HG03095 (cell line): ENCODE measurements around the gene SPATA1.

ENCODE experiments used
- ATAC-seq: cut with Tn5 transposase; IDR thresholded peaks from one replicate; pipeline ENCODE4 v1.9.1; 2021; ENCODE audit warnings: moderate library complexity; ENCODE audit not compliant: unreplicated experiment

Gene SPATA1, protein sequence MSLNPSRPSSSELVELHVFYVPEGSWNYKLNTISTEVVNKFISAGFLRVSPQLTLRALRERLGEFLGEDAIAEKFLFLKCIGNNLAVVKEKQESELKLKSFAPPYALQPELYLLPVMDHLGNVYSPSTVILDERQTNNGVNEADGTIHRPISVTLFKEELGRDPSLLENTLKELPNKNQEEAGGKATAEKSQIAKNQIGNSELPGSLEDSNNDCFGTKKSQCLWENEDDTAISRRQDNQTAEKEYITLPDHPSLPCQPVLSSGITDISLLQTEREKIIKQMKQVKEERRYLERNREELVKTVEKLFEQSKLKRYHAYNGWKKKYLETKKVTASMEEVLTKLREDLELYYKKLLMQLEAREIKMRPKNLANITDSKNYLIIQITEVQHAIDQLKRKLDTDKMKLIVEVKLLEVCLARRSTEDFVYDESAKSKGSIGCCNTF

DNA sequence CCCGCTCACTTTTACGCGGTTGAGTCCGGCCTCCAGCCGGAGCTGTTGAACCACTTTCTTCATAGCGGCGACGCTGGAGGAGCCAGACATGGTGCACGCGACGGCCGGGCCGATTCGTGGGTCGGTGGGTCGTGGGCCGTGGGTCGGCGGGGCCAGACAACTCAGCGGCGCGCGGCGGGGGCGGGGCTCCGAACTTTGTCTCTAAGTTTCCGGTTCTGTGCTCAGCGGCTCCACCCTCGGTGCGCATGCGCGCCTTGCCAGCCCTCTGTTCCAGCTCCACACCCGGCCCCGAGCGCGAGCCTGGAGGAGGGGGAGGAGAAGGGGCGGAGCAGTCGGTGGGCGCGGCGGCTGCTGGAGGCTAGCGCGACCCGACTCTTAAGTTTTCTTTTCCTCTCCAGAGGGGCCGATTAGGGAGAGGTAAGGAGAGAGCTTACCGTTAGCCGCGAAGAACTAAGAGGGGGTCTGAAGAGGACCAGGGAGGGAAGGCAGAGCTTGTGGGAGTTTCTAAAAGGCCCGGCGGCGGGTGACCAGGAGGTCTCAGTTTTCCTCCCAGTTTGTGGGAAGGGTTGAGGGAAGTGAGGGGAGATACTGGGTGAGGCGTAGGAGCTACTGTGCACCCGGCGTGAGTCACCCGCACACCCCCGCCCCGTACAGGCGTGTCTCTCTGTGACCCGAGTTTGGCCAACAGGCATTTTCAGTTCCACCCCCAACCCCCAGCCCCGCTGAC is at the start of gene SPATA1, which contains the start of gene GNG5:
Gene SPATA1 (plus strand): TSS at position 385 of the 727 bp plus-strand sequence. CDS start 9,974 bp downstream, outside the sequence.
Gene GNG5 (minus strand): TSS at position 580 of the 727 bp plus-strand sequence. CDS start 490 bp downstream, at position 90.
- peak; percentile 79 for ATAC-seq

DNA sequence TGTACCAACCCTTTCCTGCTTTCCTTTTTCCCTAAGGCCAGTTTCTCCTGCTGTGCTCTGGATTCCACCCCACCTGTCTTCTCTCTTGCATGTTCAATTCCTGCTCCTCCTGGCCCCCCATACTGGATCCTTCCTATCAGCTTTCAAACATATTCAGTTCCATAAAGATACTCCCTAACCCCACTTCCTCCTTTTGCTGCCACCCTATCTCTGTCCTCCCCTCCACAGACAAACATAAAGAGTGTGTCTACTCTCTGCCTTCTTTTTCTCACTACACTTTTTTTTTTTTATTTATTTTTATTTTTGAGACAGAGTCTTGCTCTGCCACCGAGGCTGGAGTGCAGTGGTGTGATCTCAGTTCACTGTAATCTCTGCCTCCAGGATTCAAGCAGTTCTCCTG is 44.1 kb upstream of the SPATA1 start:
- ATAC-seq: no peak

DNA sequence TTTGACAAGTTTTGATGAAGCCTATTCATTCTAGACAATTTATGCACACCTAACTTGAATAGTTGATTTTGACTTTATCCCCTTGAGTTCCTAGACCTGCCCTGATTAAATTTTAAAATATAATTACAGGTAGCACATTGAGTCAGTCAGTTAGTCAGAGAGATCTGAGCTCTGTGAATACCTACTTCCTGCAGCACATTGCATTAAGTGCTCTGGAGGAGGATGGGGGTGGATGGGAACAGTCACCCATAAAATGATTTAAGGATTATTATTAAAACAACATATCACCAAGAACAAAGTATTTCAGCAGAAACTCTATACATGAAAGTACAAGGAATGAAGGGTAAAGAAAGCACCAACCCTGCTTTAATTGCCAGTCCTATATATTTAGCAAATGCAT is 38.9 kb upstream of the SPATA1 start:
- ATAC-seq: no peak

DNA sequence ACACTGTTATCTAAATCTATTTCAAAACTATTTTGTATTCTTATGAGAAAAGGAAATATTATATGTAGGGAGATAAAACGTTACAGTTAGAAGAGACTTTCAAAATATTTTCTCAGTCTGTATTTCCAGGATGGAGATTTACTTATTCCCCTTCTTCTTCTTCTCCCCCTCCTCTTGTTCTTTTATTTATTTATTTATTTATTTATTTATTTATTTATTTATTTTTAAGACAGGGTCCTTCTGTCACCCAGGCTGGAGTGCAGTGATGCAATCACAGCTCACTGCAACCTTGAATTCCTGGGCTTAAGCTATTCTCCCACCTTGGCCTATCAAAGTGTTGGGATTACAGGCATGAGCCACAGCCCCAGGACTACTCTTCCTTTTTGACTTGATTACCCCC is 30.0 kb upstream of the SPATA1 start:
- no peak for ATAC-seq

DNA sequence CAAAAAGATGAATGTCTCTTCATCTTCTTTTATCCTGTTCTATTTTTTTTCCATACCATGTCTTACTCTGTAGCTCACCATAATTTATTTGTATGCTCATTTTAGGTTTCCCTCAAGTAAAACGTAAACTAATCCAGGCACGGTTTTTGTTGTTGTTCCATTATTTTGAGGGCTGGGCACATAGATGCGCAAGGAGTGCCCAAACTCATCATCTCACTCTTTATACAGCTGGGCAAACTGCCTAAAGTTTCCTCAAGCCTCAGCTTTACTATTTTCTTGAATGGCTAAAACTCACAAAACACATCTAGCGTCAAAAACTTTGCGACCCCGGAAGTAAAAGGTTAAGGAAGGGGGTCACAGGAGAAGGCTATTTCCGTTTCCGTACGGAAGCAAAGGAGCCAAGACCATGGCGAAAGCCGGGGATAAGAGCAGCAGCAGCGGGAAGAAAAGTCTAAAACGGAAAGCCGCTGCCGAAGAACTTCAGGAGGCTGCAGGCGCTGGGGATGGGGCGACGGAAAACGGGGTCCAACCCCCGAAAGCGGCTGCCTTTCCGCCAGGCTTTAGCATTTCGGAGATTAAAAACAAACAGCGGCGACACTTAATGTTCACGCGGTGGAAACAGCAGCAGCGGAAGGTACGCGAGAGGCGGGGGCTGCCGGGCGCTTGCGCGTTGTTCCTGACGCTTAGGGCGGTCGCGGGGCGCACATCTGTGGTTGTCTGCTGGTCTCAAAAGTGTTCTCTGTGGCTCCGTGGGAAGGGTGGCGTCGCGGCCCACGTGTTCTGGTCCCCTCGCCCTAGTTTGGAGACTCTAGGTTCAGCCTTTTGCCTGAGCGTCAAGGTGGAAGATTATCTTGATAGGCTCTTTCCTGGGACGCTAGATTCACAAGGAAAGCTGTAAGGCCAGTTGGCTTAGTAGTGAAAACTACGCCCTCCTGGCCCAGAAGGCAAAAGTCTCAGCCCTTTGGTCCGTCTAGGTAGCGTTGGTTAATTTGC is 27.0 kb upstream of the SPATA1 start, which contains the start of gene RPF1:
Gene RPF1 (plus strand): TSS at position 391 of the 993 bp plus-strand sequence. CDS start 16 bp downstream, at position 407.
- ATAC-seq: peak; percentile 94

DNA sequence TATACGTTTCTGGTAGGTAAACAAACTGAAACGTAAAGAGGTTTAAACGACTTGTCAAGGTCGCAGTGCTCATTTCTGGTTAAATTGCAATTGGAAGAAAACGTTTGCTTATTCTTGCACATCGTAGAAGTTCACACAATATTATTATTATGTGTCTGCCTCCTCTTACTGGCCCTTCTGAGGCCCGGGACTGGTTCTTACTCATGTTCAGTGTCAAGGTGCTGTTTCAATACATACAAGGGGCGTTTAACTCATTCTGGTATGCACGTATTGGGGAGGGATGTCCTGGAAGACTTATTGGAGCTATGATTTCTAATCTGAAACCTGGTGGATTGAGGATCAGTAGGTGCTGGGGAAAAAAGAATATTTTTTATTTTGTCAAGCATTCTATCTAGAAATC is 26.2 kb upstream of the SPATA1 start:
- peak; percentile 32 for ATAC-seq

DNA sequence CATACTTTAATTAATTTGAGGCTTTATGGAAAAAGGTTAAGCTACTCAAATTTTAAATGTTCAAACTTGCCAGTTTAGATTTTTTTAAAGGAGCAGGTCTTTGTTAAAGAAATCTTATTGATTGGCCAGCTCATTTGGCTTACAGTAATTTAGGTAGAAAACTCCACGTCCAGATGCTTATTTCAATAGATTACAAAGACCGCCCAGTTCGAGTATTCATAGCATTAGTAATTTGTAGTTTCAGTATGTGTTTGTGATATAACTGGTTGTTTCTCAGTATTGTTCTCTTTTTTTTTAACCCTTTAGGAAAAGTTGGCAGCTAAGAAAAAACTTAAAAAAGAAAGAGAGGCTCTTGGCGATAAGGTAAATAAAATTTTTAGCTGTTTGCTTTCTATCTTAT is 25.5 kb upstream of the SPATA1 start:
- ATAC-seq: no peak

DNA sequence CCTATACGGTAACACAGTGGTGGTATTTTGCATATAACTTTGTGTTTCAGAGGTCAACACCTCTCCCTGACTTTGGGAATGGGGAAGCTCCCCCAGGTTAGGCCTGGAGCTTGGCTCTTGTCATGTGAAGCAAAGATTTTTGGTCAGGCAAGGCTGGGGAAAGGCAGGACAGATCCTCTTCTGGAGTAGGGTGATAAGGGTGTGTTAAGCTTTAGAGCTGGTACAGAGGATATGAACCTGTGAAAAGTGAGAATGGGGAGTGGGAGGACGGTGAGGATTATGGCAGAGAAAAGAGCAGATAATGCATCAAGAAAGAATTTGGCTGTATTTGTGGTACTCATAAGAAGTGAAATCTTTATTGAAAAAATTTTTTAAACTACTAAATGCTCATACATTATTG is 24.9 kb upstream of the SPATA1 start:
- ATAC-seq: no peak

DNA sequence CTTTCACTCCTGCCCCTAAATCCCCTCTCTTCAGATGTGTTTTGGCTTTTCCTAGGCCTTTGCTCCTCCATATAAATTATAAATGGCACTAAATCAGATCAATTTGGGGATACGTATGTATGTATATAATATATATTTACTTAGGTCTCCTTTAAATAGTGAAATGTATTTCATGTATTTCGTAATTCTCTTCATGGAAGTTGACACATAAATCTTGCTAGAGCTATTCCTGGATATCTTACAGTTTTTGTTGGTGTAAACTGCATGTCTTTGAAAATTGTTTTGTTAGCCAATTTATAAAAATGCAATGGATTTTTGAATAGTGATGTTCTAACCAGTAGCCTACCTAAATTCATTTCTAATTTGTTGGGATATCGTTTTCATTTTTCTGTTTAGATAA is 18.1 kb upstream of the SPATA1 start:
- ATAC-seq: no peak

DNA sequence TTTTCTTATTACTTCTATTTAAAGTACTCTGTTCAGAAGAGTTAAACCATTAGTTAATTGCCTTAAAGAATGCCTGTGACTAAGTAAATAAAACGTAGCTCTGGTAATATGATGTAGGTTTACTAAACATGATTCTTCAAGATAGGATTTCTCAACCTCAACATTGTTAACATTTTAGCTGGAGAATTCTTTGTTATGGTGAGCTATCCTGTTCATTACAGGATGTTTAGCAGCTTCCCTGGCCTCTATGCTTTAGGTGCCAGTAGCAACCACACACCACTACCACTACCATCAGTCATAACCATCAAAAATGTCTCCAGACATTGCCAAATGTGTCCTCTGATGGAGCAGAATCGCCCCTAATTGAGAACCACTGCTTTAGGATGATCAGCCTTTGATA is 16.4 kb upstream of the SPATA1 start:
- ATAC-seq: no peak

DNA sequence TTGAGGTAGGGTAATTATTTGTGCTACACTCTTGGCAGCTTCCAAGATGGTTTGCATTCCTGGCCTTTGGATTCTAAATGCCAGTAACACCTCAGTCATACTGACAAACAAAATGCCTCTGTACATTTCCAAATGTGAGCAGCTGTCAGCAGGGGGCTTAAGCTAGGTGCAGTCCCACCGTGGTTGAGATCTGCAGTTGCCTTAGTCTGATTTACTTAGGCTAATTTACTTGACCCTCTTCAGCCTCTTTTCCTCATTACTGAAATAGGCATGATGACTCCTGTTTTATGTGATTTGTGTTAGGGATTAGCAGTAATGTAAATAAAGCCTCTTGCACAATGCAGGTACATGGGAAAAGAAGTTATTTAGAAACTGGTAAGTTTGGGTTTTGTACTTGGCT is 13.5 kb upstream of the SPATA1 start:
- no peak for ATAC-seq

DNA sequence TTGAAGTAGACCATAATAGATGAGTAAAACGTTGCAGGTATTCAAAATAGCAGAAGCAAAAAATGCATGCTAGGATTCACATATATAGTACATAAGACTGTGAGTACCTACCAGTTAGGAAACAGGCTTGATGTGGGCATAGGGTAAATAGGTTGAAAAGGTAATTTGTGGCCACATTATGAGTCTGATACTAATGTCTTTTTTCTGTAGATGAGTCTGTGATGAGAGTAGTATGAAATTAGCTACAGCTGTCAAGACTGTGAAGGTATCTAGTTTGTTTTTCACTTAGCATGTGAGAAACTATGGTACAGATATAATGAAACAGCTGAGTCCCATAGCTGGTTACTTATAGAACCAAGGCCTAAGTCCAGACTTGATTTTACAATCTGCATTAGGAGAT is 12.4 kb upstream of the SPATA1 start:
- no peak for ATAC-seq

DNA sequence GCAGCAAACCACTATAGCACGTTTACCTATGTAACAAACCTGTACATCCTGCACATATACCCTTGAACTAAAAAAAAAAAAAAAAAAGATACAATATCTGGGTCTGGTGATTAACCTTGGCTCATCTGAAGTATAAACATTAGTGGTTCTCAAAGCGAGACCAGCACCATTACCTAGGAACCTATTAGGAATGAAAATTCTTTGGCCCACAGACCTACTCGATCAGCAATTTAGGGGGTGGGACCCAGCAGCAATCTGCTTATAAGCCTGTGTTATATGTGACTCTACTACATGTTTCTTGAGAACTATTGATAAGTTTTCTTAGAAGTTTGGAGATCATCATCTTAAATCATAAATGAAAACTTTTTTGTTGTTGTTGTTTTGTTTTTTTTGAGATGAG is 9.7 kb upstream of the SPATA1 start:
- no peak for ATAC-seq

DNA sequence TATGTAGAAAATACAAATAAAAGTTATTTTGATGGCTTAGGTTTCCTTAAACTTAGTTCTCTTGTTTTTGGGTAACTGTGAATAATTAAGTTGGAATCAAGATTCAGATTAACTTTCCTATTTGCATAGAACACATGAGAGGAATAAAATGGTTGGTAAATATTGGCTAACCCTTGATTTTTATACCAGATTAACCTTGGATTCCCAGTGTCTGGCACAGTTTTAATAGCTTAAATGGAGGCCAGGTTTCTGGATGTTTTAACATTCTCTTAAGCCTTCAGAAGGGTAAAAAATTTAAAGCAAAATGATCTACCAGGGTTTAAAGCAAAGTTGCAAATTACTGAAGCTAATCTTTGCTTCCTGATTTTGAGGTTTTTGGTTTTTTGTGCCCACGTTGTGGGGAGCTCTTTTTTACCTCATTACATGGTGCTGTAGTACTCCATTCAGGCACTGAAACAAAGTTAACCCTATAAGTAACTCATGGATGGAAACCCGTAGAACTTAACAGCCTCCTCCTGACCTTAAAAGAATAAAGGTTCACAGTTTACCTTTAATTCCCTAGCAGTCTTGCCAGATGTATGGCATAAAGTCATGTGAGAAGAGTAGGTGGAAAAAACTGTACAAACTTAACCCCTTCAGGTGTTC is 8.4 kb upstream of the SPATA1 start:
- ATAC-seq: no peak

DNA sequence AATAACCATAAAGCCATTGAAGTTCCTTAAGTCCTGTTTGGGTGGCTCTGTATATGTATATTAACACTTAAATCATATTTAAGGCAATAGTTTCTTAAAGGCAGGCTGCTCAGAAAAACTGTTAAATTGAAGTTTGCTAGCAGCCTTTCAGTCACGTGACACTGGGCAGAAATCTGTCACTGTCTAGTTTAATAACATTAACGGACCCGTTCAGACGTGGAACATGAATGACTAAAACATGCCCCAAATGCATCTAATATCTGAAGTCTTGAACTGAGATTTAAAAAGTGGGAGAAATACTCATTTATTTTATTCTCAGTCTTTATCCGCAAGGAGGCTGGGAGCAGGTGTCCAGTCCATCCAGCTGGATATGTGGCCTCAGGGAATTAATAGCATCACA is 3.3 kb upstream of the SPATA1 start:
- ATAC-seq: no peak

DNA sequence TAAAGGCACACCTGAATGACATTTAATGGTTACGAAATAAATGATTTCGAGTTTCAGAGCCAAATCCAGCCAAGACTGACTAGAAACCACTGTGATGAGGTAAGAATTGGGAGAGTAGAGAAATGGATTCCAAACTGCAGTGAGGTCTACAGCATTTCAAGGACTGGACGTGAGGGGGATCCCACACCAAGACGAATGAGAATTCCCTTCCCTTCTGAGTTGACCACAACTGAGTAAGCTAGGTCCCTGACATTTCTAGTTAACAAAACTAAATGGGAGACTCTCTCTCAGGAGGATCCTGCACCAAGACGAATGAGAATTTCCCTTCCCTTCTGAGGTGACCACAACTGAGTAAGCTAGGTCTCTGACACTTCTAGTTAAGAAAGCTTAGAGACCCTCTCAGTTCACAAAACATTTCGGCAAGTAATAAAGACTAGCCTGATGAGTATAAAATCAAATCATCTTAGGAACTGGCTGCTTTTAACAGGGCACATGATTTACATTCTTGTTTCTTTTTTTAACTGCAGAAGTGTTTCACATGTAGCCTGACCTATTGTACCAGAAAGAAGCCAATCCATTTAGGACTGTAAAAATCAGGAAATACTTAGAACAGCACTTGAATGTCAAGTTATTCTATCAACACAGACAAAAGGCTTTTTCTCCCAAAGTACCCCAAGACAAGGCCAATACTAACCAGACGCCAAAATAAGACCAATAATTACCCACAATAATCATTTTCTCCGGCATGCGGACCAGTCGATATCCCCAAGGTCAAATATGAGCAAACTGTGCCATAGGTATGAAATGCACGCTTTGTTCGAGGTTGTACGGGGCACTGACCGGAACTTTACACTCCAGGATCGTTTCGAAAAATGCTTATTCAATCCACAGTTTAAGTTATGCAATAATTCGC is 1.4 kb upstream of the SPATA1 start:
- ATAC-seq: no peak

DNA sequence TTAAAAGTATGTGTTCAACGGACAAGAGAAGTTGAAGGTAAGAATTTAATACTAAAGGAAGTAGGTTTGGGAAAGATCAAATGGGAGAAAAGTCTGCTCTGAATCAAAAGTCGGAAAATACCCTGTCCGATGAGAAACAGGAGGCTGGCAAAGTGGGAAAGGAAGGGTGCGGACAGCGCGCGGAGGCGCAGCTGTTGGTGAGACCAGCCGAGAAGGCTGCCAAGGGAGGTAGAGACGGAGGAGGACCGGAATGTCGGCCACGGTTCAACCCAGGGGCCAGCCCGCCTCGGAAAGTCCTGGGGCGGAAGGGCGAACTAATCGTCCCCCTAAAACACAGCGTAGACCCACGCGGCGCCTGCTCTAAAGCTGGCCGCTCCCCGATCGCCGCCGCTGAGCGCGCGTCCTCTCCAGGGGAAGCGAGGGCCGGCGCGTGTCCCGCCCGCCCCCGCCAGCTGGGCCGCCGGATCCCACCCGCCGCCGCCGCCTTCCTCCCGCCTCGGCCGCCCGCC is 639 bp upstream of the SPATA1 start:
- peak; percentile 32 for ATAC-seq

DNA sequence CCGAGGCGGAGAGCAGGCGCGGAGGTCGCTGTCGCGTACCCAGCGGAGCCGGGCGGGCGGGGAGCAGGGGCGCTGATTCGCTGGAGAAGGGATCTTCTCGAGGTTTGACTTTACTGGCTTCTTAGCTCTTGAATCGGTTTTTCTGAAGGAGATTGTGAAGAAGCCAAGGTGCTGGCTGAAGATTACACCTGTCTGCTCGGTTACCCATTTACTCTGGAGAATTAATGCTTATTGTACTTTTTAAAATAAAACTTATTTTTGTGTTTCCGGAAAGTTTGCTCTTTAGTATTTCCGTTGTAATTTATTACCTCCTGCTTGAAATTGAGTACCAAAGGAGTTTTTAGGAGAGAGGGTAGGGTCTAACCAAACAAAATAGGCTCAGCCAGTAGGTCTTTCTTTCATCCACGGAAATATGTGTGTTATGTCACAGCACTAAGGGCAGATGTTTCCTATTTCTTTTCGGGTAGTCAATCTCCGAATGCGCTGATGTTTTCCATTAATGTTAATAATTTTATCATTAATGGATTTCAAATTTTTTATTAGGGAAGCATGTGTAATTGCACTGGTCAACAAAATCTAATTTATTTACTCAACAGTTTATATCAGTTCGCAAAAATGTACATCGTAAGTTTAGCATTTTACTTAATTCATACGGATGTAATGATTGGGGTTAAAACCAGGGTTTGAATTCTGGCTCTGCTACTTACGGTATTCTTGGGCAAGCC is 705 bp downstream of the SPATA1 start:
- ATAC-seq: no peak
